HepG2 (cell line): ENCODE data around the gene CNNM2. TPM values are rescaled to one million over a fixed set of nuclear protein-coding genes. Genes with fewer than 3 reads are reported as not detected.

Experiments
- CCAR2 ChIP-seq: fragments of 200-400 bp; formaldehyde crosslinking; optimal IDR thresholded peaks from 2 replicates; pipeline ENCODE3; 2018; ENCODE audit warnings: low read depth, mild to moderate bottlenecking, low read length, moderate library complexity
- ELF4 ChIP-seq: sonication (generic); formaldehyde crosslinking; IDR thresholded peaks from 2 replicates; pipeline ENCODE4 v1.5.0; 2020; ENCODE audit warnings: missing genetic modification reagents, mild to moderate bottlenecking, moderate library complexity, borderline replicate concordance
- HOXA7 ChIP-seq: sonication (generic); formaldehyde crosslinking; IDR thresholded peaks from 2 replicates; pipeline ENCODE4 v1.8.1; 2022; ENCODE audit warnings: mild to moderate bottlenecking, missing genetic modification reagents, moderate library complexity
- NFKB2 ChIP-seq: sonication (generic); formaldehyde crosslinking; IDR thresholded peaks from 2 replicates; pipeline ENCODE4 v1.4.0; 2020; ENCODE audit warnings: missing genetic modification reagents, borderline replicate concordance
- NR2F6 ChIP-seq, 2 experiments: IDR thresholded peaks; 2 replicates each; pipeline ENCODE4 v1.6.1; 2016; ENCODE audit warnings: antibody characterized with exemption in 1 of 2, mild to moderate bottlenecking in 1 of 2
- PAX8 ChIP-seq: sonication (generic); formaldehyde crosslinking; IDR thresholded peaks from 2 replicates; pipeline ENCODE4 v1.8.0; 2022; ENCODE audit warnings: mild to moderate bottlenecking, missing genetic modification reagents, borderline replicate concordance
- RXRA ChIP-seq: sonication (generic); formaldehyde crosslinking; IDR thresholded peaks from 2 replicates; pipeline ENCODE4 v1.5.1; 2020; ENCODE audit warnings: missing genetic modification reagents
- SIX1 ChIP-seq: sonication (generic); formaldehyde crosslinking; IDR thresholded peaks from 2 replicates; pipeline ENCODE4 v1.4.0; 2020; ENCODE audit warnings: missing genetic modification reagents, borderline replicate concordance
- SRSF1 ChIP-seq: fragments of 200-400 bp; formaldehyde crosslinking; optimal IDR thresholded peaks from 2 replicates; pipeline ENCODE3; 2017; ENCODE audit warnings: mild to moderate bottlenecking, low read depth, low read length, moderate library complexity
- WIZ ChIP-seq: sonication (generic); formaldehyde crosslinking; IDR thresholded peaks from 2 replicates; pipeline ENCODE4 v1.5.1; 2020; ENCODE audit warnings: mild to moderate bottlenecking, missing genetic modification reagents
- XRCC5 ChIP-seq: fragments of 200-400 bp; formaldehyde crosslinking; optimal IDR thresholded peaks from 2 replicates; pipeline ENCODE3; 2017; ENCODE audit warnings: mild to moderate bottlenecking, low read length
- YY1 ChIP-seq: IDR thresholded peaks from 2 replicates; pipeline ENCODE4 v1.6.1; 2011; ENCODE audit warnings: low read length, low read depth, moderate library complexity, mild to moderate bottlenecking; ENCODE audit not compliant: insufficient read depth, insufficient replicate concordance
- ZBTB3 ChIP-seq: sonication (generic); formaldehyde crosslinking; IDR thresholded peaks from 2 replicates; pipeline ENCODE4 v1.4.0; 2020; ENCODE audit warnings: low read depth, mild to moderate bottlenecking, moderate library complexity, missing genetic modification reagents, borderline replicate concordance
- ZBTB38 ChIP-seq: sonication (generic); formaldehyde crosslinking; IDR thresholded peaks from 2 replicates; pipeline ENCODE4 v1.5.1; 2020; ENCODE audit warnings: mild to moderate bottlenecking, missing genetic modification reagents
- ZNF264 ChIP-seq: sonication (generic); formaldehyde crosslinking; IDR thresholded peaks from 2 replicates; pipeline ENCODE4 v1.4.0; 2020; ENCODE audit warnings: missing genetic modification reagents
- ZNF564 ChIP-seq: sonication (generic); formaldehyde crosslinking; IDR thresholded peaks from 2 replicates; pipeline ENCODE4 v1.8.1; 2023; ENCODE audit warnings: mild to moderate bottlenecking, missing genetic modification reagents
- ZNF747 ChIP-seq: sonication (generic); formaldehyde crosslinking; IDR thresholded peaks from 2 replicates; pipeline ENCODE4 v1.8.1; 2023; ENCODE audit warnings: missing genetic modification reagents, mild to moderate bottlenecking, borderline replicate concordance
- polyA plus RNA-seq, 8 experiments: library from polyadenylated mRNA; depleted of rRNA in 3 of 8; stranded (reverse) in 7 of 8; unstranded in 1 of 8; fragments of >200 nt; fragmentation: Illumina TruSeq in 4 of 8; extraction: Trizol in 4 of 8; gene quantifications; 2 replicates each; pipeline versions ENCODE4 v1.2.1 to v1.2.3, GENCODE V29; 2011 to 2016; ENCODE audit warnings: low read depth in 4 of 8, missing spikeins in 1 of 8, mixed read lengths in 1 of 8; ENCODE audit not compliant: insufficient read depth in 1 of 8
- total RNA-seq, 5 experiments: library from RNA; depleted of rRNA; stranded (reverse); fragments of >200 nt; fragmentation: Illumina TruSeq; extraction: Trizol; gene quantifications; 2 replicates each; pipeline ENCODE4 v1.2.3, GENCODE V29; 2016; ENCODE audit warnings: low read depth in 1 of 5
- TF ChIP-seq, protein P1 (sequence below): sonication (generic); formaldehyde crosslinking; IDR thresholded peaks from 2 replicates; pipeline ENCODE4 v1.5.0; 2020; ENCODE audit warnings: mild to moderate bottlenecking, missing genetic modification reagents
- TF ChIP-seq, protein P2 (sequence below): sonication (generic); formaldehyde crosslinking; IDR thresholded peaks from 2 replicates; pipeline ENCODE4 v1.5.1; 2020; ENCODE audit warnings: mild to moderate bottlenecking, missing genetic modification reagents, borderline replicate concordance
- TF ChIP-seq, protein P3 (sequence below): sonication (generic); formaldehyde crosslinking; IDR thresholded peaks from 2 replicates; pipeline ENCODE4 v1.8.0; 2022; ENCODE audit warnings: mild to moderate bottlenecking, missing genetic modification reagents
- TF ChIP-seq, protein P4 (sequence below): sonication (generic); formaldehyde crosslinking; IDR thresholded peaks from 2 replicates; pipeline ENCODE4 v1.5.0; 2020; ENCODE audit warnings: missing genetic modification reagents
- TF ChIP-seq, protein P5 (sequence below): sonication (generic); formaldehyde crosslinking; IDR thresholded peaks from 2 replicates; pipeline ENCODE4 v1.4.0; 2020; ENCODE audit warnings: missing genetic modification reagents, mild to moderate bottlenecking, borderline replicate concordance

CNNM2 gene
- total and polyA plus RNA-seq, 2 of the 13 experiments (the other 11 are each of a cell fraction or from before 2014, with no cell fraction given), result 7.1 to 9.0 TPM

DNA sequence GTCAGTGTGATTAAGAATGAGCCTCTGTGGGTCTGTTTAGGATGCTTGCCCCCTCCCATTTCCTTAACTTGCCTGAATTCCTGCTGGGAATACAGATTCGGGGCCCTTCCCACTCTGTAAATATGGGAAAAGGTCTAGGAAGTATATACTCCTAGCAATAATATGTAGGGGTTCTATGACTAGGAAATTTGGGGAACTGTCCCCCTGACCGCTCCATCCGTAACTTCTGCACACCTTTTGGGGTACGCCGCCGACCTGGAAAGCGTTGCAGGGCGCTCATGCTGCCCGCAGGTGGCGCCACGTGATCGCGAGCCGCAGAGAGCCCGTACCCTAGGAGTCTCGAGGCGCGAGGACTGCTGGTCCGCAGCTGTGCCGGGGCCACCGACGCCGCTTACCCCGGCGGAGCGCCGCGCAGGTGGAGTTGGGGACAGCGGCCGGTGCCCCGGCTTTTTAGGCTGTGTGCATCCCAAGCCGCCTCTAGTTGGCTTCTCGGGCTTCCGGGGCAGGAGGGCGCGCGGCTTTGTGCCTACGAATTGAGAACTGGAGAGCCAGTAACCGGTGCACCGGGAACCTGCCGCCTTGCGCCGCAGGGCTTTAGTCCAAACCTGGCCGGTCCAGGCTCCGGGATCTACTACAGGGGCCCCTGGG lies 656 bp upstream of the CNNM2 start (continued):
- TF ChIP-seq YY1, result peak; percentile 43
- TF ChIP-seq ELF4 (CRISPR knock-in tag), result no peak
- TF ChIP-seq SRSF1, result peak; percentile 34
- TF ChIP-seq HOXA7, result no peak
- 0 out of 2 replicates have a peak, but pooled peaks have one; percentile 20 for TF ChIP-seq NFKB2 (CRISPR knock-in tag)
- TF ChIP-seq SIX1 (CRISPR knock-in tag), result no peak
- TF ChIP-seq, protein P1, sequence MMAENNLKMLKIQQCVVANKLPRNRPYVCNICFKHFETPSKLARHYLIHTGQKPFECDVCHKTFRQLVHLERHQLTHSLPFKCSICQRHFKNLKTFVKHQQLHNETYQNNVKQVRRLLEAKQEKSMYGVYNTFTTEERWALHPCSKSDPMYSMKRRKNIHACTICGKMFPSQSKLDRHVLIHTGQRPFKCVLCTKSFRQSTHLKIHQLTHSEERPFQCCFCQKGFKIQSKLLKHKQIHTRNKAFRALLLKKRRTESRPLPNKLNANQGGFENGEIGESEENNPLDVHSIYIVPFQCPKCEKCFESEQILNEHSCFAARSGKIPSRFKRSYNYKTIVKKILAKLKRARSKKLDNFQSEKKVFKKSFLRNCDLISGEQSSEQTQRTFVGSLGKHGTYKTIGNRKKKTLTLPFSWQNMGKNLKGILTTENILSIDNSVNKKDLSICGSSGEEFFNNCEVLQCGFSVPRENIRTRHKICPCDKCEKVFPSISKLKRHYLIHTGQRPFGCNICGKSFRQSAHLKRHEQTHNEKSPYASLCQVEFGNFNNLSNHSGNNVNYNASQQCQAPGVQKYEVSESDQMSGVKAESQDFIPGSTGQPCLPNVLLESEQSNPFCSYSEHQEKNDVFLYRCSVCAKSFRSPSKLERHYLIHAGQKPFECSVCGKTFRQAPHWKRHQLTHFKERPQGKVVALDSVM (CRISPR knock-in tag), result peak; percentile 62; the same call in 1 of the 2 replicates
- TF ChIP-seq, protein P2, sequence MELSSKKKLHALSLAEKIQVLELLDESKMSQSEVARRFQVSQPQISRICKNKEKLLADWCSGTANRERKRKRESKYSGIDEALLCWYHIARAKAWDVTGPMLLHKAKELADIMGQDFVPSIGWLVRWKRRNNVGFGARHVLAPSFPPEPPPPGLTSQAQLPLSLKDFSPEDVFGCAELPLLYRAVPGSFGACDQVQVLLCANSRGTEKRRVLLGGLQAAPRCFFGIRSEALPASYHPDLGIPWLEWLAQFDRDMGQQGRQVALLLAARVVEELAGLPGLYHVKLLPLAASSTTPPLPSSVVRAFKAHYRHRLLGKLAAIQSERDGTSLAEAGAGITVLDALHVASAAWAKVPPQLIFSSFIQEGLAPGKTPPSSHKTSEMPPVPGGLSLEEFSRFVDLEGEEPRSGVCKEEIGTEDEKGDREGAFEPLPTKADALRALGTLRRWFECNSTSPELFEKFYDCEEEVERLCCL (CRISPR knock-in tag), result no peak
- peak; percentile 63; the same call in 1 of the 2 replicates for TF ChIP-seq ZBTB38 (CRISPR knock-in tag)
- no peak for TF ChIP-seq CCAR2
- TF ChIP-seq NR2F6 (IDR thresholded peaks at IDR 0.05), result no peak
- TF ChIP-seq NR2F6 (CRISPR knock-in tag; IDR thresholded peaks at IDR 0.05), result peak; percentile 10; the same call in 1 of the 2 replicates
- 0 out of 2 replicates have a peak, but pooled peaks have one; percentile 52 for TF ChIP-seq ZNF264 (CRISPR knock-in tag)
- TF ChIP-seq ZBTB3 (CRISPR knock-in tag), result peak; percentile 64; the same call in 1 of the 2 replicates
- TF ChIP-seq ZNF747 (CRISPR knock-in tag), result no peak
- 0 out of 2 replicates have a peak, but pooled peaks have one; percentile 56 for TF ChIP-seq WIZ (CRISPR knock-in tag)
- 0 out of 2 replicates have a peak, but pooled peaks have one; percentile 12 for TF ChIP-seq RXRA (CRISPR knock-in tag)
- TF ChIP-seq ZNF564, result 0 out of 2 replicates have a peak, but pooled peaks have one; percentile 3
- peak; percentile 35 for TF ChIP-seq XRCC5
- TF ChIP-seq, protein P3, sequence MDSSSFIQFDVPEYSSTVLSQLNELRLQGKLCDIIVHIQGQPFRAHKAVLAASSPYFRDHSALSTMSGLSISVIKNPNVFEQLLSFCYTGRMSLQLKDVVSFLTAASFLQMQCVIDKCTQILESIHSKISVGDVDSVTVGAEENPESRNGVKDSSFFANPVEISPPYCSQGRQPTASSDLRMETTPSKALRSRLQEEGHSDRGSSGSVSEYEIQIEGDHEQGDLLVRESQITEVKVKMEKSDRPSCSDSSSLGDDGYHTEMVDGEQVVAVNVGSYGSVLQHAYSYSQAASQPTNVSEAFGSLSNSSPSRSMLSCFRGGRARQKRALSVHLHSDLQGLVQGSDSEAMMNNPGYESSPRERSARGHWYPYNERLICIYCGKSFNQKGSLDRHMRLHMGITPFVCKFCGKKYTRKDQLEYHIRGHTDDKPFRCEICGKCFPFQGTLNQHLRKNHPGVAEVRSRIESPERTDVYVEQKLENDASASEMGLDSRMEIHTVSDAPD, result peak; percentile 44; the same call in 1 of the 2 replicates
- TF ChIP-seq, protein P4, sequence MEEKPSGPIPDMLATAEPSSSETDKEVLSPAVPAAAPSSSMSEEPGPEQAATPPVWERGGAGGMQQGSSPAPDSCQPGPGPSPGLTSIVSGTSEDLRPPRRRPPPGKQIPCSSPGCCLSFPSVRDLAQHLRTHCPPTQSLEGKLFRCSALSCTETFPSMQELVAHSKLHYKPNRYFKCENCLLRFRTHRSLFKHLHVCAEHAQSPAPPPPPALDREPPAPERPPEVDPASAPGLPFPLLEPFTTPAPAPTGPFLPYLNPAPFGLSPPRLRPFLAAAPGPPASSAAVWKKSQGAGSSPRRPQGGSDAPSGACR (CRISPR knock-in tag), result peak; percentile 86; the same call in 1 of the 2 replicates
- TF ChIP-seq, protein P5, sequence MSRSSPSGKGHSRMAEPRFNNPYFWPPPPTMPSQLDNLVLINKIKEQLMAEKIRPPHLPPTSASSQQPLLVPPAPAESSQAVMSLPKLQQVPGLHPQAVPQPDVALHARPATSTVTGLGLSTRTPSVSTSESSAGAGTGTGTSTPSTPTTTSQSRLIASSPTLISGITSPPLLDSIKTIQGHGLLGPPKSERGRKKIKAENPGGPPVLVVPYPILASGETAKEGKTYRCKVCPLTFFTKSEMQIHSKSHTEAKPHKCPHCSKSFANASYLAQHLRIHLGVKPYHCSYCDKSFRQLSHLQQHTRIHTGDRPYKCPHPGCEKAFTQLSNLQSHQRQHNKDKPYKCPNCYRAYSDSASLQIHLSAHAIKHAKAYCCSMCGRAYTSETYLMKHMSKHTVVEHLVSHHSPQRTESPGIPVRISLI, result no peak
- no peak for TF ChIP-seq PAX8
